ENCODE data around the gene CACTIN. TPM values are rescaled to one million over a fixed set of nuclear protein-coding genes. Genes with fewer than 3 reads are reported as not detected.

The CACTIN gene
- total and polyA plus RNA-seq, 10 donors = 10.8 to 27.1 (median 21.8) TPM

GRCh38 chr19:3617463-3617862 is 9.1 kb downstream of the CACTIN start:
- 23 to 35% (median 26%) methylated on average over 19 of the region's 19 CpGs for WGBS, 5 donors
- Histone ChIP-seq H3K36me3 (peaks cover 0 to 94% (median 49%) of the 10 kb centered on the region in 6 donors), H3K4me1 (peaks cover 0 to 38% (median 24%) of the 10 kb centered on the region in 6 donors), H3K27ac (peak overlapping the region in 6 of 8 donors; percentile 48 to 69 (median 60)), H3K27me3 (replicated peaks in 1 of 7) (no peaks in the 10 kb centered on the region), H3K9me3 (no peaks in the 10 kb centered on the region), H3K4me3 (peak overlapping the region in 4 of 8 donors; percentile 13 to 60 (median 26))
- DNase-seq = no peak
- intact Hi-C loops (cut with DNase I; ENCODE audit: low total_unique reads) = loop anchor here (5.0 to 10.0 kb wide), 2 partner anchors 35 to 63 kb away; partner anchors contain the start of gene MFSD12
- TF ChIP-seq POLR2A (IDR thresholded peaks at IDR 0.05) (no peak), POLR2AphosphoS5 (IDR thresholded peaks at IDR 0.05) (peak in 1 of 3 donors; percentile 53)

- H3K36me3 ChIP-seq = peaks cover 0 to 94% (median 51%) of the 10 kb centered on the region in 6 donors
- no peak for DNase-seq
These were observed 11.0 kb downstream of the CACTIN start for GRCh38 chr19:3615524-3616135.

GRCh38 chr19:3614858-3615505 is 11.6 kb downstream of the CACTIN start:
- no peak overlapping the region for H3K4me3 ChIP-seq
- DNase-seq = no peak
- WGBS, 5 donors = 85 to 96% (median 91%) methylated on average over 9 to 18 of the region's 18 CpGs
- peaks cover 0 to 94% (median 45%) of the 10 kb centered on the region in 6 donors for H3K36me3 ChIP-seq
- no peaks in the 10 kb centered on the region for H3K27me3 ChIP-seq (replicated peaks in 1 of 7)
- no peaks in the 10 kb centered on the region for H3K9me3 ChIP-seq
- no peak overlapping the region for H3K27ac ChIP-seq
- TF ChIP-seq POLR2AphosphoS5 (IDR thresholded peaks at IDR 0.05) (no peak), POLR2A (IDR thresholded peaks at IDR 0.05) (no peak), CTCF (IDR thresholded peaks at IDR 0.05 in 8 of 11, conservative IDR thresholded peaks at IDR 0.05 in 3 of 11) (no peak)
- peaks cover 0 to 61% (median 38%) of the 10 kb centered on the region in 6 donors for H3K4me1 ChIP-seq
- intact Hi-C loops (cut with DNase I; ENCODE audit: low total_unique reads) = loop anchor here (5.0 to 10.0 kb wide), 2 partner anchors 33 to 60 kb away; partner anchors contain the start of gene MFSD12

More at GRCh38 chr19:3615524-3616135, 11.0 kb downstream of the CACTIN start:
- Histone ChIP-seq H3K4me3 (no peak overlapping the region), H3K4me1 (peaks cover 0 to 54% (median 33%) of the 10 kb centered on the region in 6 donors), H3K9me3 (no peaks in the 10 kb centered on the region), H3K27ac (no peak overlapping the region), H3K27me3 (replicated peaks in 1 of 7) (no peaks in the 10 kb centered on the region)
- no peak for TF ChIP-seq CTCF (IDR thresholded peaks at IDR 0.05 in 8 of 11, conservative IDR thresholded peaks at IDR 0.05 in 3 of 11)
- no peak for TF ChIP-seq POLR2AphosphoS5 (IDR thresholded peaks at IDR 0.05)
- TF ChIP-seq POLR2A (IDR thresholded peaks at IDR 0.05) = no peak
- WGBS, 5 donors = 92 to 96% (median 93%) methylated on average over 13 to 26 of the region's 26 CpGs
- intact Hi-C loops (cut with DNase I; ENCODE audit: low total_unique reads) = loop anchor here (5.0 to 10.0 kb wide), 2 partner anchors 33 to 61 kb away; partner anchors contain the start of gene MFSD12

GRCh38 chr19:3613818-3614661 is 12.6 kb downstream of the CACTIN start:
- H3K4me1 ChIP-seq = peaks cover 0 to 65% (median 46%) of the 10 kb centered on the region in 6 donors
- H3K9me3 ChIP-seq = no peaks in the 10 kb centered on the region
- no peak overlapping the region for H3K27ac ChIP-seq
- peak; percentile 69 for DNase-seq
- H3K4me3 ChIP-seq = no peak overlapping the region
- intact Hi-C loops (cut with DNase I; ENCODE audit: low total_unique reads) = loop anchor here (10.0 kb wide), 1 partner anchor 59 kb away; the partner anchor contains the start of gene MFSD12
- WGBS, 5 donors = 86 to 93% (median 90%) methylated on average over 12 to 39 of the region's 39 CpGs
- H3K36me3 ChIP-seq = peaks cover 0 to 85% (median 36%) of the 10 kb centered on the region in 6 donors
- TF ChIP-seq POLR2AphosphoS5 (IDR thresholded peaks at IDR 0.05) = no peak
- no peak for TF ChIP-seq CTCF (IDR thresholded peaks at IDR 0.05 in 8 of 11, conservative IDR thresholded peaks at IDR 0.05 in 3 of 11)
- no peak for TF ChIP-seq POLR2A (IDR thresholded peaks at IDR 0.05)
- H3K27me3 ChIP-seq (replicated peaks in 1 of 7) = no peaks in the 10 kb centered on the region
